ENCODE results near the gene EVI2B.
"Not testable (repeated sequence)": the region's sequence is repeated elsewhere in the genome, so short reads cannot be mapped to it uniquely, and the experiment has no call there.

EVI2B gene

DNA sequence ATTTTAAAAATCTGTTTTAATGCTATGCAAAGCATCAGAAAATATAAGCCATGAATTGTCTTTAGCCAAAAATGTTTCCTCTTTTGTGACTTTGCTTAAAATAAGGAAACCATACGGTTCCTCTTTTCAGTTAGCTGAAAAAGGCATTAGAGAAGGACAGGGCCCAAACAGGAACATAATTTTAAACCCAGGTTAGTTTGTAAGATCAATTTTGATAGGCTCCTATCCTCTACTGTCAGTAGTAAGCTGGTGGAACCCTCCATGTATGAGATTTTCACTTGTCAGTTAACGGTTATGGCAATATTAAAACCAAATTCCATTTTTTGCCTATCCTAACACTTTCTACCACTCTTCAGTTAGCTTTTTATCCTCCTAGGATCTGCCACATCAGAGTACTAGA lies 4.3 kb downstream of the EVI2B start:
- DNase-seq = no peak

DNA sequence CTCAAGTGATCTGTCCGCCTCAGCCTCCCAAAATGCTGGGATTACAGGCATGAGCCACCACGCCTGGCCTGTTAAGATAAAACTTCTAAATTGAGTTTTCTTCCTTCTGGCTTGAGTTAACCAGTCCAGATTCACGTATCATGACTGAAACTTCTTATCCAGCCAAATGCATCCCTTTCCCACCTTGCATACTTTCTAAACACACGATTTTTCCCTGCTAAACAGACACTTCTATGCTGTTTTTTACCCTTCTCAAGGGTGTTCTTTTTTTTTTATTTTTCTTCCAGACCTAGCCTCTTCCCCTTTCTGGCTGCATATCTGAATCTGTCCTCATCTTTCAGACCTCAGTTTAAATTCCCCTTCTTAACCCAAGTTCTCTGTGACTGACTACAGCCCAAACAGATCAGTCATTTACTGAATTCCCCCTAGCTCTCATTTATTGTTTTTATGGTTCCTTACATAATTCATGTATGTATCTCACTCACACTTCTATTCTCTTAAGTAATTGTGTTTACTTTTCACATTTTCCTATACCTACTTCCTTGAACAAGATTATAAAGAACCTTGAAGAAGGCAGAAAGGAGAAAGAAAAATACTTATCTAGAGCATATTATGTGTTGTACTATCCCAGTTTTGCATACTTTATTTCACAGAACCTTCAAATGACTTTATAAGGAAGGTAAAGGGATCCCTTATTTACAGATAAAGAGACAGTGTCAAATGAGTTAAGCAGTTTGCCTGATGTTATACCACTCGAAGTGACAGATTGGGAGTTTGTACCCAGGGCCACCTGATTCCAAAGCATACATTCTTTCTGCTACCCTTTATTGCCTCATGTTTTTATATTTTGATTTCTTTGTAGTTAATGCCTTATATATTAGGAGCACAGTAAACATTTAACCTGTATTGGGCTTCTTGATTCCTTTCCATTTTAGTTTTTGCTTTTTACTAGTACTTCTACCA lies 5.2 kb downstream of the EVI2B start:
- DNase-seq = no peak

DNA sequence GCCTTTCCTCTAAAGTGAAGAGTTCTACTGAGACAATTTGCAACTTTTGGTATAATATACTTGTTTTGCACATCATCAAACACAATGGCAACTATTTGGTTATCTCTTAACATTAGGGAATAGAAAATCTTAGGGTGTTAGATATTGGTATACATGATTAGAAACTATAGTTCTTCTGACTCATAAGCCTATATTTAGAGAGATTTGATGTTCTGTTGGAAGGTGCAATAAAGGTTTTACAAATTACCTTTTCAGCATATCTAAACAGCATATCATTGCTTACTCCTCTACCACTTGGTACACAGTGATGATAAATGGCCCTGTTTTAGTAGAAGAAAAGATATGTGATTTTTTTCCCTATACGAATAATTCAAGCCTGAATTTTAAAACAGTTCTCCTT lies 6.2 kb downstream of the EVI2B start:
- no peak for DNase-seq

DNA sequence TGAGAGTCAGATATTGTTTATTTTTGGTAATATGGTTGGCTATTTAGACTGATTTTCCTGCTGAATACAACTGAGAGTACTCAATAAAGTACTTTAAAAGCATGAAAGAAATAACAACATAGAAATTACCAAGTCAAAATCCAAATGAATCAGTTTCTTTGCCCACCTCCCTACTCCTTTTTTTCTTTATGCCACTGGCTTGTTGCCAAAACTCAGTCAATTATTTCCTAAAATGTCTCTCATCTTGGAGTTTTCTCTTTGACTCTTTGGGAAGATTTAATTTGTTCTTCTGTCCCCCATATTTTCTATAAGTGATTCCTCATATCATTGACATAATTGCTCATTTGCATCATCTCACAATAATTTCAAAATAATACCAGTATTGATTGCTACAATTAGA lies 14.2 kb downstream of the EVI2B start:
- DNase-seq = no peak

DNA sequence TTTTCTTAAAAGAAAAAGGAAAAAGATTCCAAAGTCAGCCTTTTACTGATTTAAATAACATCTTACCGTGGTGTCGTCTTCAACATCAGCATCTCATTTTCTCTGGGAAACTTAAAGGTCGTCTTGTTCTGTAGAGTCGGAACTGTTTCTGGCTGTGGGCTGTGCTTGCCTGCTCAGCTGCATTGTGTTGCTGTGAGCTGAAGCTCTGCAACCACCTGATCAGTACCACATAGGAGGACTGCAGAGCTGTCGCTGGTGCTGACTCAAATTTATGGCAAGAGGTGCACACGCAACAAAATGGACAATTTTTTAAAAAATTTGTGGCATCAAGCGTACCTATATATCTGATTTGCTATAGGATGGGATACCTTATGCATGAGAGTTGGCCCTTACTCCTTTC lies 16.8 kb downstream of the EVI2B start, which contains the start of gene OMG:
Gene OMG (minus strand): TSS at position 150 of the 400 bp plus-strand sequence. CDS start 908 bp downstream, outside the sequence.
- DNase-seq = no peak

DNA sequence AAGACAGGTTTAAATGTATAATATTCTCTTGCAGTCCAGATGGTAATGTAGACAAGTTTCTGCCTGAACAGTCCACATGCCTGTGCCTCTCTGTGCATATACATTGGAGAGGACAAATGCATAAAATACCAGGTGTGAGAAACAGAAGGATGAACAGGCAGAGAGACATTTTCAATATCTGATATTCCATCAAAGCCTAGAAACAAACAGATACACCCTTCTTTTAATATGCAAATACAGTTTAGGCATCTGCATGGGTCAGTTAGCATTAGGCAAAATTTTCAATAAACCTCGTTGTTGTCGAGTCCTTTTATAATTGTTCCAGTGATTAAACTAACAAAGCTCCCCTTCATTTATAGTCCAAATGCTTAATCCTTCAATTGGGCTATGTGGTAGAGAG lies 17.7 kb downstream of the EVI2B start:
- no peak for DNase-seq

DNA sequence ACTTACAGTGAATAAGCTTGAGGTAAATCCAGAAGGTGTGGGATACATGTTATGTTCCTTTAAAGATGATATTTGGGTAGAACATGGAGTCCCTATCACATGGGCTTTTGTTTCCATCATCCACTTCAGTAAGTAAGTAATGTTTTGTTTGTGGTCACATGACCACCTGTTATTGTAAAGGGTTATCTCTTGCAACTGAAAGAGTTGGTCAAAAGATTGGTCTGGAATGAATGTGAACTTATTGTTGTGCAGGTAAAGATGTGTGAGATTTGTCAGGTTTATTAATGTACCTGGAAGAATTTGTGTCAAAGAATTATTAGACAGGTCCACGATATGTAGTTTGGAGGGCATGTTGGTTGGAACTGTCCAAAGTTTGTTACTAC lies 18.4 kb downstream of the EVI2B start:
- no peak for DNase-seq

DNA sequence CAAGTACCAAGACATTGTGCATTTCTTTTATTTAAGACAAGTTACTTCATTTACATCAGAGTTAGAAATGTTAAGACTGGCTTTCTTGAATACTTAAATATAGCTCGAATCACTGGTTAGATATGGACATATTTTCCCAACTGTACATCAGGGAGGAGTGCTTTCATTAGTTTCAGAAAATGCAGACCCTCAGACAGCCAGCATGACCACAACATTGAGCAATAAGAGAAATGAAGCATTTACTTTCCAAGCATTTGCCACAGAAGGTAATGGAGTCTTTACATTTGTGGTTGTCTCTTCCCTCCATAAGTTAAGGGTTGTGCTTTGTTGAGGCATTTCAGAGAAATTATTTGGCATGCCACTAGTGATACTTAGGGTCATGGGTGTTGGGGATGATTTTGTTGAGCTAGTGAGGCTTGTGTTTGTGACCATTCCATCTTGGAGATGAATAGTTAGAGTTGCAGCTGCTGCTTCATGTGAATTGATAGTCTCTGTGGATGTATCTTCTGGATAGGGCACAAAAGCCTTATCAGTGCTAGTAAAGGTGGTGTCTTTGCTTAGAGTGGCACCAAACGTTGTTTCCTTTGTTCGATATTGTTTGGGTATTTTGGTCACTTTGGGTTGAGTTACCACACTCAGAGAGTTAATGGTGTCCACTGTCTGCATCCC lies 18.9 kb downstream of the EVI2B start:
- DNase-seq = no peak

DNA sequence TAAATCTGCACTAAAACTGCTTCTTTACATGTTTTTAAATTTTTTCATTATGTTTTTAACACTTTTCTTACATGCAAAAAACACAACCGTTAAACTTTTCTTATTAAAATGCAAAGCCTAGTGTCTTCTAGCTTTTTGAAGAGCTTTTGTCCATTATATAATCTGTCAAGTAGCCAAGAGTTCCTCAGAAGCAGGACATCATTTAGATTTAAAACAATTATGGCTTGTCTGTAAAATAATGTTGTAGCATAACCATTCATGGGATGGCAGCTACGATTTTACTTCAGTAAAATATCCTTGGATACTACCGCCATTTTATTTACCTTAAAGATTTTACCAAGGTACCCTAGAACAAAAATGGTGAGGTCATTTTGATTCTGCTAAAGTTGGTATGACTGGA lies 19.6 kb downstream of the EVI2B start:
- DNase-seq = no peak

DNA sequence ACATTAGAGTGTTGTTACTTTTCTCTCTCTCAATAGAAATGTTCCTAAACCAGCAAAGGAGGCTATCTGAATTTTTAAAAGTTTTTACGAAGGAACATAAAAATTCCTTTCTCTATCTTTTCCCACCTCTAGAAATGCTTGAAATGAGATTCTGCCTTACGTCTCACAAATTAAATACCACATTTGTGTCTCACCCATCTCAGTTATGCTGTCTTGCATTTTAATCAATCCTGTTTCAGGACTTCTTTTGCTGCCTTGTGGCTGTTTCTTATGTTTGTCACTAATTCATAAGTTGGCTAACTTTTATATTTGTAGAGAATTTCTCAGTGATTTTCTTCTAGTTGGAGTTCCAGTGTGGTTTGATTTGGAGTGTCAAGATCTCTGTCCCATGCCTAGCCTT lies 20.3 kb downstream of the EVI2B start:
- no peak for DNase-seq

DNA sequence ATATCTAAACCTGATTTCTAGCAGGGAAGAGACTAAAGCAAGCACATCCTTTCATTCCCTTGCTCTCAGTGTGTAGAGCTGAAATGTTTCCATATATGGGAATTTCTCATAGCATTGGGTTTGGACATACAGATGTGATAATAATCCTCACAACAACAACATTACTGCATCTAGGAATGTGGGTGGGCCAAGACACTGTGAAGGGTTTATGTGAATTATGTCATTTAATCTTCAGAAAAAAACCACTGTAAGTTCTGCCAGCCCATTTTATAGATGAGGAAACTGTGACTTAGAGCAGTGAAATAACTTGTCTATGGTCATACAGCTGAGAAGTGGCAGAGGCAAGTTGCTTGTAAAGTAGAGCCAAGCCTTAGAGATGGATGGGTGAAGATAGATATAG lies 22.0 kb downstream of the EVI2B start:
- no peak for DNase-seq

DNA sequence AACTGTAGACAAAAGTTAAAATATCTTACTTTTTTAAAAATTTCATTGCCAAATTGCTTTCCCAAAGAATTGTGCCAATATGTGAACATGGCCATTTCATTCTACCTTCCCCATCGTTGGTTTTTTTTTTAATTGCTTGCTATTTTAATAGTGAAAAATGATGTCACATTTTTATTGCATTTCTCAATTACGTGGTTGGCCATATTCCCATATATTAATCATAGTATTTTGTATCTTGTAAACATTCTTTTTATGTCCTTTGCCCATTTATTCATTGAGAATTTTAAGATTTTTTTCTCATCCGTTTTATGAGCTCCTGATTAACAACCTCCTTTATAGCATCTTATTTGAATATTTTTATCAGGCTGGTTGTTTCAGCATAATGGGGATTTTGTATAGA lies 24.1 kb downstream of the EVI2B start:
- DNase-seq = no peak

DNA sequence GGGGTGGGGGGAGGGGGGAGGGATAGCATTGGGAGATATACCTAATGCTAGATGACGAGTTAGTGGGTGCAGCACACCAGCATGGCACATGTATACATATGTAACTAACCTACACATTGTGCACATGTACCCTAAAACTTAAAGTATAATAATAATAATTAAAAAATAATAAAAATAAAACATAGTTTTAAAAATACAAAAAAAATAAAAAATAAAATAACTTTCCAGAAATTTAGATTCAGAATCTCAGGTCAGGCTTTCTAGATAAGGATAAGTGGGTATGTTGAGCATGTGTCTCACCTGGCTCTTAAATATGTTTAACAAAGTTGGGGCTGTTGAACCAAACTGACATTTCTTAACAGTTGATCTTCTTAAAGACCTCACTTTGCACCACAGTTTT lies 25.9 kb downstream of the EVI2B start:
- DNase-seq = not testable (repeated sequence)

DNA sequence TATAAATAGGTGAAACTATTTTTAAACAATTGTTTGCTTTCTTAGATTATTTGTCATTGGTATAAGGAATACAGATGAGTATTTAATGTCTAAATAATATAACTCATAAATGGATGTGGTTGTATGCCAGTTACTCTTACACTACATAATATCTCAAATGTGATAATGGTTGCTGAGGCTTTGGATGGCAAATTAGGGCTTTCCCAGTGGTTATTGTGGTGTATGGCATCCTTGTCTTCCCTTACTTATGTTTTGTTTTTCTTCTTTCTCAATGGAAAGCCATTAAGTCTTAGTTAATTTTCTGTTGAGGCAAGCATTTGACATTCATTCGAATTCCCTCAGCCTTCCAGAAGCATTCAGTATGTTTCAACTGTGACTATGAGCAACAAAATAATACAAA lies 27.3 kb downstream of the EVI2B start:
- no peak for DNase-seq

DNA sequence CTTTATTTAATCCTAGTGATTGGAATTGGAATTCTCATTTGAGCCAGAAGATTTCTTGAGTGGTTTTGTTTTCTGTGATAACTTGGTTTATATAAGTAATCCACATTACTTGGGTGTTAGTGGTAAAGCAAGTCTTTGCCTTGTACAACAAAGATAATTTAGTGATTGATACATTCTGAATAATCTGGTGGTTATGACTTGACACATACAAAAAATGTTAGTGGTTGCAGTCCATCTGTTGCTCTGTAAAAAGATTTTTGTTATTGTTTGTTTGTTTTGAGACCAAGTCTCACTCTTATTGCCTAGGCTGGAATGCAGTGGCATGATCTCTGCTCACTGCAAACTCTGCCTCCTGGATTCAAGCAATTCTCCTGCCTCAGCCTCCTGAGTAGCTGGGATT lies 30.0 kb downstream of the EVI2B start:
- DNase-seq = no peak

DNA sequence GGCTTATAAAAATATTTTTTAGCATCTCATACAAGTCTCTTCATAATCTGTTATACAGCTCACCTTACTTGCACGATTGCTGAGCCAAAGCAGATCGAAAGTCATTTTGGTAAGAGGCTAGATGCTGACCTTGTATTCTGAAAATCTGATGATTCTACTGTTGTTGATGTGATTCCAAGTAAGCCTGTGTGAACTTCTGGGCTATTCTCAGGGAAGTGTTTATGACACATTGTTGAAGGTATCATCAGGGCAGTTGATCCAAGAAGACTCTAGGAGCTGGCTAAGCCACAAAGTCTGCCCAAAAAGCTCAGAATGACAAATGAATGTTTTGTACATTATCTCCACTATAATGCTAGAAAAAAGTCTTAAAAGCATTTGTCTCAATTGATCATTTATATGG lies 32.8 kb downstream of the EVI2B start:
- DNase-seq = no peak

DNA sequence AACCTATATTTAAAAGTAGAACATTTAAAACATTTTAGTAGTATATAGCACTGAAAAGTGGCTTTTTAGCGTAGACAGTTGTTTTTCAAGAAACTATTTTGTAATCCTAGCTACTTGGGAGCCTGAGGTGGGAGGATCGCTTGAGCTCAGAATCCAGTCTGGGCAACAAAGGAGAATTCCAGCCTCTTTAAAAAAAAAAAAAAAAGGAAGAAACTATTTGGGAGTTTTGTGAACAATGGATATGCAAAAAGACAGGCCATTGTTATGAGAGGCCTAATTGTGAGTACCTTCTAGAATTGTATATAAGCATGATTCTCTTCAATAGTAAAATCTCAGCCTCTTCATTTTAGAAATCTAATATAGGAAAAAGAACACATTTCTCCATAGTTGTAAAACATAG lies 34.5 kb downstream of the EVI2B start:
- no peak for DNase-seq

DNA sequence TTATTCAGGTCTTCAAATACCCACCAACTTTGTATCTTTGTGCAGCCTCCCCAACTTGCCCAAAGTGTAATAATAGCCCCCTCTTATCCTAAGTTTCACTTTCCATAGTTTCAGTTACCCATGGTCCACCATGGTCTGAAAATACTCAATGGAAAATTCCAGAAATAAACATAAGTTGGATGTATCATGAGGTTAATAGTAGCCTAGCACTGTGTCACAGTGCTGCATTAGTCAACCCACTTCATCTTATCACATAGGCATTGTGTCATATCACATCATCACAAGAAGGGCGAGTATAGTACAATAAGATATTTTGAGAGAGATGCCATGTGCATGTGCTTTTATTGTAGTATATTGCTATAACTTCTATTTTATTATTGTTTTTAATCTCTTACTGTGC lies 38.7 kb downstream of the EVI2B start:
- DNase-seq = no peak

DNA sequence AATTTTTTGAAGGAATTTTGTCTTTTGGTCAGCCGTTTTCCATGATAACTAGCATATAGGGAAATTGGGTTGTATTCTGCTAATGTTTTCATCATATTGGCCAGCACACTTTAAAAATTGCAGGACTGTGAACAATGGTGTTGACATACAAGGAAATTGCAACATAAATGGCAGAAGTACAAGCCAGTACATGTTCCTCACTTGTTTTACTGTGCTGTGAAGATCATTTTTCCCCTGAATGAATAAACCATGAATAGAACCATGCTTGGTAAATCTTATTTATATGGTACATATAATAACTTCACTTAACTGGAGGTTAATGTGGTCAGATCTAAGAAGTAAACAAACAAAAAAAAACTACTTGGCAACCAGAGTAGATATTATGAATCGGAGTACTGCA lies 39.6 kb downstream of the EVI2B start:
- DNase-seq = no peak

DNA sequence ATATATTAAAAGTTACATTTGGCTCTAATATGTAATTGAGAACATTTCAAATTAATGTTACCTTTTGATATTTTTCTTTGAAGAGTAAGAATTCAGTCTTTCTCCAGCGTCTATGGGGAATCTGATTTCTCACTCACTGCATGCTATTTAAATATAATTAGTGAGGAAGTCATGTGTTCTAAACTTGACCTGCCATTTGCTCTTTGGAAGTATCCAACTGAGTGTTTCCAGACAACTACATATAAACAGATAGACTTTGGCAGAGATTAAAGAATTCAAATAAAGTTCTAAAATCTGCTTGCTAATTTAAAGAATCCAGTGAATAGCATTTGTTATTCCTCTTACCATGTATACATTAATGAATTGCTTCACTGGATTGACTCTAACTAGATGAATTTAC lies 40.3 kb downstream of the EVI2B start:
- no peak for DNase-seq

DNA sequence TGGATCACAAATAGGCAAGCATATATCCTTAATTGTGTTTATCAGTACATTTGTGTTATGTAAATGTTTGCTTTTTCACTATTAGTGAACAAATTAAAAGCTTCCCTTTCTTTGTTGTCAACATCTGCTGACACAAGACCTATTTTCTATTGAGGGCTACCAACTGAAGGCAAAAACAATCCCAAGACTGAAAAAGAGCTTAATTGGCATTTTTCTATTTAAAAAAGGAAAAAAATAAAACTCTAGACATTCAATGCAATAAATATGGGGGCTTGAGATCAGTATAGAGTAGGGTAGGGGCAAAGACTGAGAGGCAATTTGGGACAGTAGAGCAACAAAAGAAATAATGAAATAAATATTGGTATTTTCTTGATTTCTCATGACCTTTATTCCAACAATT lies 41.1 kb downstream of the EVI2B start:
- DNase-seq = no peak

DNA sequence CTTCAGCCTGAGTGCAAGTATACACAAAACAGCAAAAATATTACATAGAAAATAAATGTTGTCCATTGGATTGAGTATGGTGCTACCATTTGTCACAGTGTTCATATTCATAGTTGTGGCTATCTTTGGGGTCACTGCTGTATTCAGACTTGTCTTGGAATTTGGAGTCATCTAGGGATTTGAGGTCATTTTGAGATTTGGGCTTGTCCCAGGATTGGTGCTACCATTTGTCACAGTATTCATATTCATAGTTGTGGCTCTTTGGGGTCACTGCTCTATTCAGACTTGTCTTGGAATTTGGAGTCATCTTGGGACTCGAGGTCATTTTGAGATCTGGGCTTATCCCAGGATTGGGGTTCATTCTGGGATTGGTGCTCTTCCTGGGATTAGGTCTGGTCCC lies 41.6 kb downstream of the EVI2B start:
- no peak for DNase-seq

DNA sequence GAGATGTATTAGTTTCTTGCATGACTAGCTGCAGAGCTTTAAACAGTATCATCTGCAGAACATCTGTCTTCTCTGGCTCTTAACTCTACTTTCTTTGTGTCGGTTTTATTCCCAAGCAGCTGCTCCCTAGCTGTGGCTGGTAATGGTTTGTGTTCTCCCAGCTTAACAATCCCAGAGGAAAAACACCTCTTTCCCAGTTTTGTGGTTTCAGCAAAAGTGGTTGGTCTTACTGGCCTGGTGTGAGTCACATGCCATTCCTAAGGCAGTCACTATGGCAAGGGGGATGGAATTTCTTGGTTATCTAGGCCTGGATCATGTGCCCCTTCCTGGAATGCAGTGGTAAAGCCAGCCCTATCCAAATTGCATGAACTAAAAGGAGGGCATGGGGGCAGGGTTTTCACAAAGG lies 44.3 kb downstream of the EVI2B start:
- DNase-seq = no peak

DNA sequence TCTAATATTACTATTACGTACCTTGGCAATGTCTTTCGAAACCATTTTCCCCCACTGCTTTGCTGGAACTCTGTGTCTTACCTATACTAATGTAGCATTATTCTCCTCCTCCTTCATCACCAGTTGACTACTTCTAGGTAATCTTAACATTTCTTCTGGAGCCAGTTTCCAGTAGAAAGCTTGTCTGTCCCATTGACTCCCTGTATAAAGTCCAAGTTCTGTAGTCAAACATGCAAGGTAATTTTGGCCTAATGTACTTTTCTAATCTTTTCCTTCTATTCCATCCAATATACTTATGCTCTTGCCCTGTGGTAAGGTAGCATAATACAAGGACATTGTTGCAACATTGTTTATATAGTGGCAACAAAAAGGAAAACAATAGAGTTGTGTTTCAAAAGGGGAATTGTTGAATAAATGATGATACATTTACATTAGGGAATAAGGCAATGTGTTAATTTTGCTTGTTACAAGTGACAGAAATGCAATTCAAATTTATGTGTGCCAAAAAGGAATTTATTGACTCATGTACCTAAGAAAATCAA lies 44.7 kb downstream of the EVI2B start:
- DNase-seq = no peak
